ENCODE measurements around the gene MALRD1. TPM values are rescaled to one million over a fixed set of nuclear protein-coding genes. Genes with fewer than 3 reads are reported as not detected.

The MALRD1 gene
- total RNA-seq, 1 experiment from 2014 or later = not detected

GRCh38 chr10:19111501-19112267 lies 63.1 kb downstream of the MALRD1 start:
- Mint-ChIP-seq H3K4me1 (ENCODE audit: insufficient read depth, unreplicated experiment) (no peaks in the 10 kb centered on the region), H3K27me3 (ENCODE audit: insufficient read depth, unreplicated experiment) (no peaks in the 10 kb centered on the region), H3K9me3 (ENCODE audit: unreplicated experiment) (peaks cover 17% of the 10 kb centered on the region), H3K27ac (ENCODE audit: low read depth, unreplicated experiment) (no peak overlapping the region), H3K4me3 (ENCODE audit: unreplicated experiment) (no peak overlapping the region), H3K36me3 (ENCODE audit: insufficient read depth, unreplicated experiment) (no peaks in the 10 kb centered on the region)
- ChIA-PET CTCF (no interaction called here), POLR2A (no interaction called here)
- BruUV-seq (replicated peaks) = no TSS peak
- intact Hi-C loops (cut with micrococcal nuclease) = no loop called here
- TF ChIP-seq CTCF (IDR thresholded peaks at IDR 0.05; ENCODE audit: unreplicated experiment) = no peak
- no peak for DNase-seq (ENCODE audit: unreplicated experiment)

GRCh38 chr10:19117438-19117837 lies 68.8 kb downstream of the MALRD1 start:
- intact Hi-C loops (cut with micrococcal nuclease) = no loop called here
- no TSS peak for BruUV-seq (replicated peaks)
- no peaks in the 10 kb centered on the region for H3K36me3 Mint-ChIP-seq (ENCODE audit: insufficient read depth, unreplicated experiment)

GRCh38 chr10:19119191-19119590 lies 70.6 kb downstream of the MALRD1 start:
- intact Hi-C loops (cut with micrococcal nuclease) = no loop called here
- peaks cover 7% of the 10 kb centered on the region for H3K9me3 Mint-ChIP-seq (ENCODE audit: unreplicated experiment)
- no peak for DNase-seq (ENCODE audit: unreplicated experiment)
- H3K4me3 Mint-ChIP-seq (ENCODE audit: unreplicated experiment) = no peak overlapping the region
- H3K27ac Mint-ChIP-seq (ENCODE audit: low read depth, unreplicated experiment) = no peak overlapping the region
- no TSS peak for BruUV-seq (replicated peaks)
- no peaks in the 10 kb centered on the region for H3K27me3 Mint-ChIP-seq (ENCODE audit: insufficient read depth, unreplicated experiment)
- no peak for TF ChIP-seq CTCF (IDR thresholded peaks at IDR 0.05; ENCODE audit: unreplicated experiment)
- no peaks in the 10 kb centered on the region for H3K4me1 Mint-ChIP-seq (ENCODE audit: insufficient read depth, unreplicated experiment)
- POLR2A ChIA-PET = no interaction called here
- no peaks in the 10 kb centered on the region for H3K36me3 Mint-ChIP-seq (ENCODE audit: insufficient read depth, unreplicated experiment)
- CTCF ChIA-PET = no interaction called here

More at GRCh38 chr10:19117438-19117837, 68.8 kb downstream of the MALRD1 start:
- no peak overlapping the region for H3K27ac Mint-ChIP-seq (ENCODE audit: low read depth, unreplicated experiment)
- ChIA-PET CTCF (interaction anchor here (0.6 to 0.7 kb wide), 2 partner anchors 9 to 33 kb away, joined by 3 to 8 read pairs; no protein-coding TSS in a partner anchor), POLR2A (interaction anchor here (0.6 kb wide), 1 partner anchor 26 kb away, joined by 4 read pairs; no protein-coding TSS in a partner anchor)
- no peak for DNase-seq (ENCODE audit: unreplicated experiment)
- peaks cover 7% of the 10 kb centered on the region for H3K9me3 Mint-ChIP-seq (ENCODE audit: unreplicated experiment)
- TF ChIP-seq CTCF (IDR thresholded peaks at IDR 0.05; ENCODE audit: unreplicated experiment) = no peak
- no peaks in the 10 kb centered on the region for H3K27me3 Mint-ChIP-seq (ENCODE audit: insufficient read depth, unreplicated experiment)
- H3K4me1 Mint-ChIP-seq (ENCODE audit: insufficient read depth, unreplicated experiment) = no peaks in the 10 kb centered on the region
- no peak overlapping the region for H3K4me3 Mint-ChIP-seq (ENCODE audit: unreplicated experiment)

GRCh38 chr10:19120381-19120908 lies 71.8 kb downstream of the MALRD1 start:
- ChIA-PET POLR2A (no interaction called here), CTCF (no interaction called here)
- BruUV-seq (replicated peaks) = no TSS peak
- peaks cover 7% of the 10 kb centered on the region for H3K9me3 Mint-ChIP-seq (ENCODE audit: unreplicated experiment)
- H3K4me3 Mint-ChIP-seq (ENCODE audit: unreplicated experiment) = no peak overlapping the region
- no peak for TF ChIP-seq CTCF (IDR thresholded peaks at IDR 0.05; ENCODE audit: unreplicated experiment)
- H3K27ac Mint-ChIP-seq (ENCODE audit: low read depth, unreplicated experiment) = no peak overlapping the region
- intact Hi-C loops (cut with micrococcal nuclease) = no loop called here
- no peak for DNase-seq (ENCODE audit: unreplicated experiment)
- H3K27me3 Mint-ChIP-seq (ENCODE audit: insufficient read depth, unreplicated experiment) = no peaks in the 10 kb centered on the region
- H3K4me1 Mint-ChIP-seq (ENCODE audit: insufficient read depth, unreplicated experiment) = no peaks in the 10 kb centered on the region
- H3K36me3 Mint-ChIP-seq (ENCODE audit: insufficient read depth, unreplicated experiment) = no peaks in the 10 kb centered on the region

Data from MCF 10A (cell line).